Measurements from ENCODE around the gene NMUR1. TPM values are rescaled to one million over a fixed set of nuclear protein-coding genes. Genes with fewer than 3 reads are reported as not detected.
"Not testable (repeated sequence)": the region's sequence is repeated elsewhere in the genome, so short reads cannot be mapped to it uniquely, and the experiment has no call there.

Gene NMUR1
- total RNA-seq, 1 donor from 2014 or later = not detected

DNA sequence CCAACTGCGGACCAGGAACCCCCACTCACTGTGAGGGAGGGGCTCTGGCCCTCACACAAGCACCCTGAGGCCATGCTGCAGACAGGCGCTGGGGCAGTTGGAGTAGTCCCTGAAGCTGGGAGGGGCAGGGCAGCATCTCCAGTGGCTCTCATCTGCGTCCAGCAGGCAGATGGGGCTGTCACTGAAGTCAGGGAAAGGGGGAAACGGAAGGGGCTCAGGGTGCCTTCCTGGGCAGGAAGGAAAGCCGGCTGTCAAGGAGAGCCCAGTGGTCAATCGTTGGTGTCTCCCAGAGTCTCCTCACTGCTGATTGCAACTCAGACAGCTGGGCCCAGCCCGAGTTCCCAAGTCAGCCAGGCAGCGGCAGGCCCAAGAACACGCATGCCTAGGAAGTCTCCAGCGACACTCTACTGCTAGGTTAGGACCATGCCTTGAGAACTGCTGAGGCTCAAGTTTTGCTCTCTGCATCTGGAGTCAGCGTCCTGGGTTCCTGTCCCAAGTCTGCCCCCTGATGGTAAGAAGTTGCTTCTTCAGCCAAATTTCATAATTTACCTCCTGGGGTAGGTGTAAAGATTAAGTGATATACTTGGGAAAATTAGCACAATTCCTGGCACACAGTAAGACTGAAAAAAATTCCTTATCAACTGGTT lies 27.4 kb upstream of the NMUR1 start:
- H3K27me3 Mint-ChIP-seq (ENCODE audit: unreplicated experiment) = peaks cover 2% of the 10 kb centered on the region
- H3K9me3 Mint-ChIP-seq (ENCODE audit: unreplicated experiment) = peaks cover 9% of the 10 kb centered on the region
- no peak overlapping the region for H3K27ac Mint-ChIP-seq (ENCODE audit: unreplicated experiment)
- no peaks in the 10 kb centered on the region for H3K4me1 Mint-ChIP-seq (ENCODE audit: unreplicated experiment)
- no peak overlapping the region for H3K4me3 Mint-ChIP-seq (ENCODE audit: unreplicated experiment)
- peaks cover 11% of the 10 kb centered on the region for H3K36me3 Mint-ChIP-seq (ENCODE audit: low read depth, unreplicated experiment)
- TF ChIP-seq, protein P1, sequence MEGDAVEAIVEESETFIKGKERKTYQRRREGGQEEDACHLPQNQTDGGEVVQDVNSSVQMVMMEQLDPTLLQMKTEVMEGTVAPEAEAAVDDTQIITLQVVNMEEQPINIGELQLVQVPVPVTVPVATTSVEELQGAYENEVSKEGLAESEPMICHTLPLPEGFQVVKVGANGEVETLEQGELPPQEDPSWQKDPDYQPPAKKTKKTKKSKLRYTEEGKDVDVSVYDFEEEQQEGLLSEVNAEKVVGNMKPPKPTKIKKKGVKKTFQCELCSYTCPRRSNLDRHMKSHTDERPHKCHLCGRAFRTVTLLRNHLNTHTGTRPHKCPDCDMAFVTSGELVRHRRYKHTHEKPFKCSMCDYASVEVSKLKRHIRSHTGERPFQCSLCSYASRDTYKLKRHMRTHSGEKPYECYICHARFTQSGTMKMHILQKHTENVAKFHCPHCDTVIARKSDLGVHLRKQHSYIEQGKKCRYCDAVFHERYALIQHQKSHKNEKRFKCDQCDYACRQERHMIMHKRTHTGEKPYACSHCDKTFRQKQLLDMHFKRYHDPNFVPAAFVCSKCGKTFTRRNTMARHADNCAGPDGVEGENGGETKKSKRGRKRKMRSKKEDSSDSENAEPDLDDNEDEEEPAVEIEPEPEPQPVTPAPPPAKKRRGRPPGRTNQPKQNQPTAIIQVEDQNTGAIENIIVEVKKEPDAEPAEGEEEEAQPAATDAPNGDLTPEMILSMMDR (IDR thresholded peaks at IDR 0.05; ENCODE audit: unreplicated experiment) = peak; percentile 72
- DNase-seq (ENCODE audit: low spot score) = peak; percentile 40

DNA sequence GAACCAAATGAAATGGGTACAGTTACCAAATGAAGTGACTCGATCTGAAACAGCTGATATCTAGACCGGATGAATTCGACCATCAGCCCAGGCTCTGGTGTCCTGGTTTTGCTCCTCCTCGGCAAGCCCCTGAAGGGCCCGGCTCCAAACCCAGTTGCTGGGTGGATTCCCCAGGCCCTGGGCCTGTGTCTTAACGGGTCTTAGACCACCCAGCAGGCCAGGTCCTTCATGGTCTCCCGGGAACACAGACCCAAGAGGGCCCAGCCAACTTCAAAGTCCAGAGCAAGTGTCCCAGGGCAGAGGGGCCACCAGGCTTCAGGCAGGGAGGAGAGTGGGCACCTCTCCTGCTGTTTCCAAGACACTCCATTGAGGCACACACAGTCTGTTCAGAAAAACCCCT lies 26.7 kb upstream of the NMUR1 start:
- H3K27me3 Mint-ChIP-seq (ENCODE audit: unreplicated experiment) = peaks cover 2% of the 10 kb centered on the region

GRCh38 chr2:231556496-231556895 lies 26.3 kb upstream of the NMUR1 start:
- peaks cover 10% of the 10 kb centered on the region for H3K9me3 Mint-ChIP-seq (ENCODE audit: unreplicated experiment)
- H3K36me3 Mint-ChIP-seq (ENCODE audit: low read depth, unreplicated experiment) = peaks cover 12% of the 10 kb centered on the region
- not testable (repeated sequence) for H3K27ac Mint-ChIP-seq (ENCODE audit: unreplicated experiment); H3K4me3 Mint-ChIP-seq (ENCODE audit: unreplicated experiment); DNase-seq (ENCODE audit: low spot score); H3K4me1 Mint-ChIP-seq (ENCODE audit: unreplicated experiment); H3K27me3 Mint-ChIP-seq (ENCODE audit: unreplicated experiment)

More for the DNA sequence above, 26.7 kb upstream of the NMUR1 start:
- H3K36me3 Mint-ChIP-seq (ENCODE audit: low read depth, unreplicated experiment) = peaks cover 12% of the 10 kb centered on the region
- H3K27ac Mint-ChIP-seq (ENCODE audit: unreplicated experiment) = no peak overlapping the region
- no peak overlapping the region for H3K4me3 Mint-ChIP-seq (ENCODE audit: unreplicated experiment)
- peaks cover 10% of the 10 kb centered on the region for H3K9me3 Mint-ChIP-seq (ENCODE audit: unreplicated experiment)
- TF ChIP-seq, protein P1 (IDR thresholded peaks at IDR 0.05; ENCODE audit: unreplicated experiment) = no peak
- no peak for DNase-seq (ENCODE audit: low spot score)
- no peaks in the 10 kb centered on the region for H3K4me1 Mint-ChIP-seq (ENCODE audit: unreplicated experiment)

GRCh38 chr2:231554748-231555545 lies 24.7 kb upstream of the NMUR1 start:
- H3K27me3 Mint-ChIP-seq (ENCODE audit: unreplicated experiment) = peaks cover 2% of the 10 kb centered on the region
- TF ChIP-seq, protein P1 (IDR thresholded peaks at IDR 0.05; ENCODE audit: unreplicated experiment) = no peak
- H3K9me3 Mint-ChIP-seq (ENCODE audit: unreplicated experiment) = peaks cover 10% of the 10 kb centered on the region
- peaks cover 12% of the 10 kb centered on the region for H3K36me3 Mint-ChIP-seq (ENCODE audit: low read depth, unreplicated experiment)
- DNase-seq (ENCODE audit: low spot score) = no peak
- H3K4me1 Mint-ChIP-seq (ENCODE audit: unreplicated experiment) = peaks cover 1% of the 10 kb centered on the region
- no peak overlapping the region for H3K4me3 Mint-ChIP-seq (ENCODE audit: unreplicated experiment)
- H3K27ac Mint-ChIP-seq (ENCODE audit: unreplicated experiment) = no peak overlapping the region

GRCh38 chr2:231554327-231554726 lies 24.1 kb upstream of the NMUR1 start:
- H3K27ac Mint-ChIP-seq (ENCODE audit: unreplicated experiment) = no peak overlapping the region
- peaks cover 12% of the 10 kb centered on the region for H3K36me3 Mint-ChIP-seq (ENCODE audit: low read depth, unreplicated experiment)
- peaks cover 10% of the 10 kb centered on the region for H3K9me3 Mint-ChIP-seq (ENCODE audit: unreplicated experiment)
- H3K4me1 Mint-ChIP-seq (ENCODE audit: unreplicated experiment) = peaks cover 6% of the 10 kb centered on the region
- peaks cover 2% of the 10 kb centered on the region for H3K27me3 Mint-ChIP-seq (ENCODE audit: unreplicated experiment)
- no peak for DNase-seq (ENCODE audit: low spot score)
- TF ChIP-seq, protein P1 (IDR thresholded peaks at IDR 0.05; ENCODE audit: unreplicated experiment) = no peak
- no peak overlapping the region for H3K4me3 Mint-ChIP-seq (ENCODE audit: unreplicated experiment)

All from endothelial cell (in vitro differentiated cells).